GM19240 (cell line): ENCODE results near the gene KLC1.

Source experiments
- DNase-seq: peaks from one replicate; pipeline ENCODE4 v3.0.0; 2011; ENCODE audit warnings: low spot score; ENCODE audit not compliant: insufficient read length

The KLC1 gene

GRCh38 chr14:103657471-103657870 is 28.5 kb downstream of the KLC1 start:
- no peak for DNase-seq

GRCh38 chr14:103659631-103660030 is 30.6 kb downstream of the KLC1 start:
- DNase-seq, result no peak

GRCh38 chr14:103662029-103662428 is 33.0 kb downstream of the KLC1 start:
- DNase-seq, result no peak

- DNase-seq, result no peak
Measured at GRCh38 chr14:103662591-103662990, 33.6 kb downstream of the KLC1 start.

GRCh38 chr14:103663506-103663905 is 34.5 kb downstream of the KLC1 start:
- DNase-seq, result no peak

- DNase-seq, result no peak
Measured at GRCh38 chr14:103667671-103668070, 38.7 kb downstream of the KLC1 start.

GRCh38 chr14:103668117-103668516 is 39.1 kb downstream of the KLC1 start:
- DNase-seq, result no peak

- no peak for DNase-seq
Measured at GRCh38 chr14:103669370-103669769, 40.4 kb downstream of the KLC1 start.

- DNase-seq, result no peak
Measured at GRCh38 chr14:103671911-103672310, 42.9 kb downstream of the KLC1 start.

- DNase-seq, result no peak
Measured at GRCh38 chr14:103675957-103676356, 46.9 kb downstream of the KLC1 start.

GRCh38 chr14:103676881-103677675 is 48.1 kb downstream of the KLC1 start:
- DNase-seq, result no peak

- DNase-seq, result peak; percentile 76
Measured at GRCh38 chr14:103679351-103679750, 50.3 kb downstream of the KLC1 start.

- DNase-seq, result no peak
Measured at GRCh38 chr14:103680491-103681231, 51.6 kb downstream of the KLC1 start.

GRCh38 chr14:103683139-103683538 is 54.1 kb downstream of the KLC1 start:
- DNase-seq, result no peak

- no peak for DNase-seq
Measured at GRCh38 chr14:103684471-103684870, 55.5 kb downstream of the KLC1 start.

- no peak for DNase-seq
Measured at GRCh38 chr14:103684871-103685270, 55.9 kb downstream of the KLC1 start.

GRCh38 chr14:103685276-103686211 is 56.5 kb downstream of the KLC1 start:
- DNase-seq, result no peak

GRCh38 chr14:103686831-103687485 is 57.9 kb downstream of the KLC1 start:
- no peak for DNase-seq

GRCh38 chr14:103687712-103688111 is 58.7 kb downstream of the KLC1 start:
- no peak for DNase-seq

GRCh38 chr14:103688441-103688840 is 59.4 kb downstream of the KLC1 start:
- no peak for DNase-seq
